Measurements from ENCODE around the gene GYPE.
A peak's percentile ranks its signal among the peaks of the same experiment; 100 is the strongest.
"Not testable (repeated sequence)": the region's sequence is repeated elsewhere in the genome, so short reads cannot be mapped to it uniquely, and the experiment has no call there.

GYPE gene

GRCh38 chr4:143905440-143905839, at the start of gene GYPE:
Gene GYPE (minus strand): TSS chr4:143905559. CDS start chr4:143905507, 52 bp downstream.
- not testable (repeated sequence) for FAIRE-seq; DNase-seq (ENCODE audit: extremely low spot score, insufficient read length, low read depth)

- DNase-seq (ENCODE audit: extremely low spot score, insufficient read length, low read depth); FAIRE-seq: not testable (repeated sequence)
Measured at GRCh38 chr4:143951458-143951972, 46.2 kb upstream of the GYPE start.

- FAIRE-seq; DNase-seq (ENCODE audit: extremely low spot score, insufficient read length, low read depth): not testable (repeated sequence)
Measured at GRCh38 chr4:143950967-143951366, 45.6 kb upstream of the GYPE start.

- not testable (repeated sequence) for FAIRE-seq
Measured at GRCh38 chr4:143950185-143950584, 44.8 kb upstream of the GYPE start.

GRCh38 chr4:143947493-143947892, 42.1 kb upstream of the GYPE start:
- not testable (repeated sequence) for FAIRE-seq; DNase-seq (ENCODE audit: extremely low spot score, insufficient read length, low read depth)

More at GRCh38 chr4:143950185-143950584, 44.8 kb upstream of the GYPE start:
- not testable (repeated sequence) for DNase-seq (ENCODE audit: extremely low spot score, insufficient read length, low read depth)

- not testable (repeated sequence) for DNase-seq (ENCODE audit: extremely low spot score, insufficient read length, low read depth); FAIRE-seq
Measured at GRCh38 chr4:143940708-143941107, 35.3 kb upstream of the GYPE start.

- no peak for FAIRE-seq
Measured at GRCh38 chr4:143939528-143939927, 34.2 kb upstream of the GYPE start.

DNA sequence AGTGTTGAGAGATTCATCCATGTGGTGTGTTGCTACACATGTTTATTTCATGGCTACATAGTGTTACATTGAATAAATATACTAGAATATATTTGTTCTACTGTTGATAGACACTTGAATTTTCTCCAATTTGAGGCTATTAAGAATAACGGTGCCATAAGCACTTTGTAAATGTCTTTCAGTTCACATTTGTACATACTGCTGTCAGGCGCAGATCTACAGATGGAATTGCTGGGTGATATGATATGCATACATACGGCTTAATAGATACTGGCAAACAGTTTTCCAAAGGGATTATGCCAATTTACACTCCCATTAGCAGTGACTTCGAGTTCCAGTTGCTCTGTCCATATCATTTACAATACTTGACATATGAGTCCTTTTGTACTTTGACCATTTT, 33.5 kb upstream of the GYPE start:
- FAIRE-seq; DNase-seq (ENCODE audit: extremely low spot score, insufficient read length, low read depth): not testable (repeated sequence)

More at GRCh38 chr4:143939528-143939927, 34.2 kb upstream of the GYPE start:
- no peak for DNase-seq (ENCODE audit: extremely low spot score, insufficient read length, low read depth)

GRCh38 chr4:143921181-143921580, 15.8 kb upstream of the GYPE start:
- no peak for FAIRE-seq
- no peak for DNase-seq (ENCODE audit: extremely low spot score, insufficient read length, low read depth)

DNA sequence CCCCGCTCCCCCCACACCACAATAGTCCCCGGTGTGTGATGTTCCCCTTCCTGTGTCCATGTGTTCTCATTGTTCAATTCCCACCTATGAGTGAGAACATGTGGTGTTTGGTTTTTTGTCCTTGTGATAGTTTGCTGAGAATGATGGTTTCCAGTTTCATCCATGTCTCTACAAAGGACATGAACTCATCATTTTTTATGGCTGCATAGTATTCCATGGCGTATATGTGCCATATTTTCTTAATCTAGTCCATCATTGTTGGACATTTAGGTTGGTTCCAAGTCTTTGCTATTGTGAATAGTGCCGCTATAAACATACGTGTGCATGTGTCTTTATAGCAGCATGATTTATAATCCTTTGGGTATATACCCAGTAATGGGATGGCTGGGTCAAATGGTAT, 11.1 kb upstream of the GYPE start:
- not testable (repeated sequence) for FAIRE-seq; DNase-seq (ENCODE audit: extremely low spot score, insufficient read length, low read depth)

GRCh38 chr4:143912478-143912877, 7.1 kb upstream of the GYPE start:
- not testable (repeated sequence) for FAIRE-seq; DNase-seq (ENCODE audit: extremely low spot score, insufficient read length, low read depth)

- DNase-seq (ENCODE audit: extremely low spot score, insufficient read length, low read depth) = not testable (repeated sequence)
- FAIRE-seq = peak; percentile 93
Measured at GRCh38 chr4:143911528-143912417, 6.4 kb upstream of the GYPE start.

GRCh38 chr4:143910906-143911305, 5.5 kb upstream of the GYPE start:
- FAIRE-seq = peak; percentile 12

GRCh38 chr4:143907811-143908210, 2.5 kb upstream of the GYPE start:
- DNase-seq (ENCODE audit: extremely low spot score, insufficient read length, low read depth); FAIRE-seq: not testable (repeated sequence)

More at GRCh38 chr4:143910906-143911305, 5.5 kb upstream of the GYPE start:
- not testable (repeated sequence) for DNase-seq (ENCODE audit: extremely low spot score, insufficient read length, low read depth)

GRCh38 chr4:143904431-143904830, 928 bp downstream of the GYPE start:
- not testable (repeated sequence) for FAIRE-seq; DNase-seq (ENCODE audit: extremely low spot score, insufficient read length, low read depth)

DNA sequence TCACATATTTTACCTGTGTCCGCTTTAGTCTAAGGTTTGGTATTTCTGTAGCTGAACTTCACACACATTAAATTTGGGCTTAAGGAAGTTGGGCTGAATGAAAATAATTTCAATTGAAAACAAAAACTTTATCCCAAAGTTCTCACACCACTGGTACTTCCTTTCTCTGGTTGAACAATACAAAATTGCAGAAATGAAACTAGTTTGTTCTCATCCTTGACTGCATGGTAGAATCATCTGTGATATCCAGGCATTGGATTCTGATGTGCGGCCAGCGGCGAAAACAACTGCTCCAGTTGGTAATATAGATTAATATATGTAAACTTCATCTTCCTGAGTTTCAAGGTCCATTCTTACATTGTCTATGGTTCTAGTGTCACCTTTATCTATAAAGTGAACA, 15.0 kb downstream of the GYPE start:
- FAIRE-seq = not testable (repeated sequence)

GRCh38 chr4:143888189-143888588, 17.2 kb downstream of the GYPE start:
- not testable (repeated sequence) for FAIRE-seq; DNase-seq (ENCODE audit: extremely low spot score, insufficient read length, low read depth)

More for the DNA sequence above, 15.0 kb downstream of the GYPE start:
- not testable (repeated sequence) for DNase-seq (ENCODE audit: extremely low spot score, insufficient read length, low read depth)

GRCh38 chr4:143884965-143885364, 20.4 kb downstream of the GYPE start:
- FAIRE-seq; DNase-seq (ENCODE audit: extremely low spot score, insufficient read length, low read depth): not testable (repeated sequence)

DNA sequence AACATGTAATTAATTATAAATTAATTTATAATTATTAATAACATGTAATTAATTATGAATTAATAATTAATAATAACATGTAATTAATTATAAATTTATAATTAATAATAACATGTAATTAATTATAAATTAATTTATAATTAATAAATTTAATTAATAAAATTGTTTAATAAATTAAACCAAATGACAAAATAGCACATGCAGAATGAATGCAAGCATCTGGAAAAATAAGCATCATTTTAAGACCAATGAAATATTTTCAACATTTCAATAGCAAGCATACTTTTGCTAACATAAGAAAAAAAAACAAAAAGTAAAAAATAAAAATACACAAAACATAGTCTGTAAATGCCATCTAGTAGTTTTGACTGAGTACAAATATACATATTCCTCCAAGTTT, 21.8 kb downstream of the GYPE start:
- DNase-seq (ENCODE audit: extremely low spot score, insufficient read length, low read depth) = no peak
- FAIRE-seq = no peak

- DNase-seq (ENCODE audit: extremely low spot score, insufficient read length, low read depth) (no peak), FAIRE-seq (no peak)
Measured at GRCh38 chr4:143882892-143883291, 22.5 kb downstream of the GYPE start.

GRCh38 chr4:143879561-143879960, 25.8 kb downstream of the GYPE start:
- not testable (repeated sequence) for FAIRE-seq; DNase-seq (ENCODE audit: extremely low spot score, insufficient read length, low read depth)

Measured in GM18507 (cell line).